MCF 10A (cell line): ENCODE measurements around the gene AMBRA1. TPM values are rescaled to one million over a fixed set of nuclear protein-coding genes. Genes with fewer than 3 reads are reported as not detected.

Source experiments
- BruUV-seq: library from RNA; stranded (reverse); fragments of 400-500 nt; replicated peaks from 2 replicates; lab custom pipeline; 2021; lab: Mats Ljungman, UMichigan
- CTCF ChIA-PET: fragments of 300-600 bp; sonication (Branson Sonifier 250); formaldehyde crosslinking; extraction: SDS; loops from one replicate; lab custom pipeline; 2021; ENCODE audit warnings: antibody characterized with exemption, inconsistent platforms; lab: Yijun Ruan, JAX
- POLR2A ChIA-PET: fragments of 300-600, 350-650 bp; sonication (Branson Sonifier 250); formaldehyde crosslinking; extraction: SDS; loops from one replicate; lab custom pipeline; 2020; ENCODE audit warnings: antibody characterized with exemption, inconsistent platforms; lab: Yijun Ruan, JAX
- DNase-seq: peaks from one replicate; pipeline ENCODE4 v3.0.0-alpha.2; 2018; ENCODE audit not compliant: unreplicated experiment
- H3K27ac Mint-ChIP-seq: one replicate; pipeline ENCODE4 v1.8.0; 2022; ENCODE audit warnings: mild to moderate bottlenecking, low read depth, mixed read lengths; ENCODE audit not compliant: unreplicated experiment
- H3K27me3 Mint-ChIP-seq: one replicate; pipeline ENCODE4 v1.8.0; 2022; ENCODE audit warnings: mixed read lengths; ENCODE audit not compliant: insufficient read depth, unreplicated experiment
- H3K36me3 Mint-ChIP-seq: one replicate; pipeline ENCODE4 v1.8.0; 2022; ENCODE audit warnings: mild to moderate bottlenecking, moderate library complexity, mixed read lengths; ENCODE audit not compliant: insufficient read depth, unreplicated experiment
- H3K4me1 Mint-ChIP-seq: one replicate; pipeline ENCODE4 v1.8.0; 2022; ENCODE audit warnings: mixed read lengths; ENCODE audit not compliant: insufficient read depth, unreplicated experiment
- H3K4me3 Mint-ChIP-seq: one replicate; pipeline ENCODE4 v1.8.0; 2022; ENCODE audit warnings: mild to moderate bottlenecking, moderate library complexity, mixed read lengths; ENCODE audit not compliant: unreplicated experiment
- H3K9me3 Mint-ChIP-seq: one replicate; pipeline ENCODE4 v1.8.0; 2022; ENCODE audit warnings: mixed read lengths; ENCODE audit not compliant: unreplicated experiment
- intact Hi-C: fragments of 100-400 bp; cut with micrococcal nuclease; formaldehyde crosslinking; loops from 2 replicates; pipeline ENCODE4 v1.14.1; 2022
- total RNA-seq: library from RNA; stranded (reverse); gene quantifications from 2 replicates; pipeline ENCODE4 v1.2.3, GENCODE V29; 2022
- TF ChIP-seq, protein P1 (sequence below): fragments of 200-600 bp; IDR thresholded peaks from one replicate; pipeline ENCODE4 v1.8.0; 2022; ENCODE audit warnings: antibody characterized with exemption, mild to moderate bottlenecking; ENCODE audit not compliant: unreplicated experiment

The AMBRA1 gene
- total RNA-seq, 1 experiment from 2014 or later = 19.6 TPM

GRCh38 chr11:46607516-46607915, 13.7 kb upstream of the AMBRA1 start:
- H3K27me3 Mint-ChIP-seq = no peaks in the 10 kb centered on the region
- intact Hi-C loops = no loop called here
- DNase-seq = no peak
- peaks cover 7% of the 10 kb centered on the region for H3K36me3 Mint-ChIP-seq
- H3K4me1 Mint-ChIP-seq = no peaks in the 10 kb centered on the region
- H3K27ac Mint-ChIP-seq = no peak overlapping the region
- TF ChIP-seq, protein P1, sequence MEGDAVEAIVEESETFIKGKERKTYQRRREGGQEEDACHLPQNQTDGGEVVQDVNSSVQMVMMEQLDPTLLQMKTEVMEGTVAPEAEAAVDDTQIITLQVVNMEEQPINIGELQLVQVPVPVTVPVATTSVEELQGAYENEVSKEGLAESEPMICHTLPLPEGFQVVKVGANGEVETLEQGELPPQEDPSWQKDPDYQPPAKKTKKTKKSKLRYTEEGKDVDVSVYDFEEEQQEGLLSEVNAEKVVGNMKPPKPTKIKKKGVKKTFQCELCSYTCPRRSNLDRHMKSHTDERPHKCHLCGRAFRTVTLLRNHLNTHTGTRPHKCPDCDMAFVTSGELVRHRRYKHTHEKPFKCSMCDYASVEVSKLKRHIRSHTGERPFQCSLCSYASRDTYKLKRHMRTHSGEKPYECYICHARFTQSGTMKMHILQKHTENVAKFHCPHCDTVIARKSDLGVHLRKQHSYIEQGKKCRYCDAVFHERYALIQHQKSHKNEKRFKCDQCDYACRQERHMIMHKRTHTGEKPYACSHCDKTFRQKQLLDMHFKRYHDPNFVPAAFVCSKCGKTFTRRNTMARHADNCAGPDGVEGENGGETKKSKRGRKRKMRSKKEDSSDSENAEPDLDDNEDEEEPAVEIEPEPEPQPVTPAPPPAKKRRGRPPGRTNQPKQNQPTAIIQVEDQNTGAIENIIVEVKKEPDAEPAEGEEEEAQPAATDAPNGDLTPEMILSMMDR = no peak
- POLR2A ChIA-PET = interaction anchor here (0.8 to 3.2 kb wide), 5 partner anchors 9 to 53 kb away, joined by 3 to 19 read pairs (median 4); partner anchors contain the start of genes AMBRA1, ATG13 and HARBI1
- CTCF ChIA-PET = interaction anchor here (2.0 kb wide), 1 partner anchor 10 kb away, joined by 10 read pairs; the partner anchor contains the start of genes ATG13 and HARBI1
- H3K9me3 Mint-ChIP-seq = no peaks in the 10 kb centered on the region
- no TSS peak for BruUV-seq
- no peak overlapping the region for H3K4me3 Mint-ChIP-seq

DNA sequence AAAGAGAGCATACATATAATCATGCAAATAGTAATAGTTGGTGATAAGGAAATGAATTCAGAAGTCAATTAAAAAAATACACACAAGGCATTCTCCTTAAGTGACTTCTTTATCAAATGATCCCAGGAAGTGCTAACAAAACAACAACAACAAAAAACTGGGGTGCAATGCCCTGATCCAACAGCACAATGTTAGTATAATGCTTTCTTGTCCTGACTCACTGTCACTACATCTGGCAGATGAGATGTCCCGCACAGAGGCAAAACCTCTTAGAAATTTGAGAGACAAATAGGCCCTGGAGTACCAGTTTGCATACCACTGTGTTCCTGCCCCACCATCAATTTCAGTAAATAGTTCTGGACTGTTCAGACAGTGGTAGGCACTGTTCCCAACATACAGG, 11.0 kb upstream of the AMBRA1 start:
- BruUV-seq = no TSS peak
- no peak overlapping the region for H3K4me3 Mint-ChIP-seq
- H3K27me3 Mint-ChIP-seq = no peaks in the 10 kb centered on the region
- H3K36me3 Mint-ChIP-seq = peaks cover 16% of the 10 kb centered on the region
- CTCF ChIA-PET = no interaction called here
- H3K9me3 Mint-ChIP-seq = no peaks in the 10 kb centered on the region
- H3K4me1 Mint-ChIP-seq = peaks cover 5% of the 10 kb centered on the region
- TF ChIP-seq, protein P1 = no peak
- no peak overlapping the region for H3K27ac Mint-ChIP-seq
- POLR2A ChIA-PET = no interaction called here
- intact Hi-C loops = no loop called here
- DNase-seq = no peak

DNA sequence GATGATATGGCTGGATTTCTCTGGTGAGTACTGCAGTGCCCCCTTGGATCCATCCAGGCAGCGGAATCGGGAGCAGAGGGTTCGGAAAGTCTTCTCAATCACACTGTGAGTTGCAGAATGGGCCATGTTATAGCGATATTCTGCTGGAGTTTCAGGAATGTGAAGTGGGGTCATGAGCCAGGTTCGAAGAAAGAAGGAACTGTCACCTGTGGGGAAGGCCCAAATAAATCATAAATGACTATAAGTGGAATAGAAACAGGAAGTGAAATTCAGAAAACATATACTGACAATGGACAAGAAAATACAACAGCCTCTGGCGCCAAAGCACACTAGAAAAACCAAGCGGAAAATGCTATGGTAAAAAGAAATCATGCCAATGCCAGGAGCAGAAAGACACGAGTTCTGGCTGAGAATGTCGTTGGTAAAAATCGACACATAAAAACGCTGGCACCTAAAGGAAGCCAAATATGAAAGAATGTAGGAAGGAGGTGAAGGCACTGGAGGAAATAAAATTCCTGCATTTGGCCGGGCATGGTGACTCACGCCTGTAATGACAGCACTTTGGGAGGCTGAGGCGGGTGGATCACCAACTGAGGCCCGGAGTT, 10.0 kb upstream of the AMBRA1 start:
- BruUV-seq = no TSS peak
- intact Hi-C loops = no loop called here
- H3K27ac Mint-ChIP-seq = no peak overlapping the region

DNA sequence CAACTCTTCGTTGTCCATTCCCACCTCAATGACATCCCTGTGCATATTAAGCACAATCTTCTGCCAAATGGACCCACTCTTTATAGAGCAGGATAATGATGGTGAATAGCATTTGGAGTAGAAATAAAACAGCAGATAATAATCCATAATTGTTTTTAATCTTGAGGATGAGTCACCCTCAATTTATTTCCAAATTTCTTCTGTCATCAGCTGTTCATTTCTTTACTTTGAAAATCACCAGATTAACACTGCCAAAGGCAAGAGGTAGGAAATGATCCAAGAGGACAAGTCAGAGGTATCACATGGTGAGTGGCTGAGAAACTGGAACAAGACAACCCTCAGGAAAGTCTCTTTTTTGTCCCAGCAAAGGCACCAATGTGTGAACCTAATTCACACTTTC, 7.3 kb upstream of the AMBRA1 start:
- Mint-ChIP-seq H3K27ac (no peak overlapping the region), H3K4me1 (peaks cover 5% of the 10 kb centered on the region), H3K4me3 (no peak overlapping the region), H3K36me3 (peaks cover 16% of the 10 kb centered on the region), H3K9me3 (no peaks in the 10 kb centered on the region), H3K27me3 (no peaks in the 10 kb centered on the region)
- no peak for DNase-seq
- BruUV-seq = no TSS peak
- POLR2A ChIA-PET = interaction anchor here (1.2 to 1.9 kb wide), 3 partner anchors 11 to 47 kb away, joined by 4 to 6 read pairs (median 5); no protein-coding TSS in a partner anchor
- CTCF ChIA-PET = interaction anchor here (1.0 kb wide), 1 partner anchor 17 kb away, joined by 4 read pairs; the partner anchor contains the start of gene ATG13
- intact Hi-C loops = no loop called here
- TF ChIP-seq, protein P1 = no peak

More for the DNA sequence above, 10.0 kb upstream of the AMBRA1 start:
- no peak for DNase-seq
- TF ChIP-seq, protein P1 = no peak
- Mint-ChIP-seq H3K27me3 (no peaks in the 10 kb centered on the region), H3K4me1 (peaks cover 5% of the 10 kb centered on the region), H3K4me3 (no peak overlapping the region), H3K9me3 (no peaks in the 10 kb centered on the region), H3K36me3 (peaks cover 16% of the 10 kb centered on the region)
- ChIA-PET POLR2A (interaction anchor here (1.0 kb wide), 1 partner anchor 10 kb away, joined by 3 read pairs; the partner anchor contains the start of gene AMBRA1), CTCF (interaction anchor here (0.7 kb wide), 1 partner anchor 236 kb away, joined by 4 read pairs; no protein-coding TSS in a partner anchor)
